Caki2 (cell line): ENCODE data around the gene IGFLR1. TPM values are rescaled to one million over a fixed set of nuclear protein-coding genes. Genes with fewer than 3 reads are reported as not detected.

Experiments
- DNase-seq: peaks from one replicate; pipeline ENCODE4 v3.0.0-alpha.2; 2015; ENCODE audit warnings: low read depth
- in situ Hi-C: cut with HindIII; loops from 2 replicates; pipeline ENCODE4 v1.10.0; 2016; ENCODE audit warnings: low sequenced_read_pairs, low pct_unique_long_range_greater_than_20kb, mixed read lengths
- total RNA-seq: library from RNA; depleted of rRNA; stranded (reverse); fragments of >200 nt; shearing (Covaris generic); gene quantifications from 2 replicates; pipeline ENCODE4 v1.2.3, GENCODE V29; 2014; ENCODE audit warnings: low replicate concordance; rRNA removed

Gene IGFLR1
- 10.1 and 18.1 TPM in 2 replicates for total RNA-seq

DNA sequence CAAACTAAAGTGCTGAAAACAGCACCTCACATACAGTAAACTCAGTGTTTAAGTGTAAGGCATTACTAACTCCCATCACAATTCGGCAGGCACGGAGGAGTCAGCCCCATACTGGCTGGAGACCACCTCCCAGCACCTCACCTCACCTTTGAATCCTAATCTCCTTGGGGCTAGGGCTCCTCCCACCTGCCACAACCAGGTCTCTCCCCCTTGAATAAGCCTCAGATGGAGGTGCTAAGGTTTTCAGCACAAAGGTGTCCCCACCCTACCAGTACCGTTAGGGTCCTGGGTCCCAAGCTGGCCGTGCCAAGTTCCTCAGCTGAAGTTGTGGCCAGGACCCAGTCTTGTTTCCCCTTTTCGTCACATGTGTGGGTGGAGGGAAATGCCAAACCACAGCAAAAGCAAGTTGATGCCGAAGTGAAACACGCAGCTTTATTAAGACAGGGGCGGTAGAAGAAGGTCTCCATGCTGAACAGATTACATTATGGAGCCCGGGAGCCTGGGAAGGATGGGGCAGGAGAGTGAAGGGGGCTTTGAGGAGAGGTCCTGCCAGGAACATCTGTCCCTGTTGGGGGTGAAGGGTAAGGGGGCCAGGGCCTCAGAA, at the start of gene IGFLR1:
IGFLR1 (minus strand) TSS at position 332 of the 604 bp plus-strand sequence. CDS start 1,272 bp downstream, outside the sequence.
- in situ Hi-C loops, result no loop called here

GRCh38 chr19:35791814-35792279, 49.6 kb upstream of the IGFLR1 start:
- in situ Hi-C loops, result no loop called here

More for the DNA sequence above, at the start of gene IGFLR1:
- no peak for DNase-seq

DNA sequence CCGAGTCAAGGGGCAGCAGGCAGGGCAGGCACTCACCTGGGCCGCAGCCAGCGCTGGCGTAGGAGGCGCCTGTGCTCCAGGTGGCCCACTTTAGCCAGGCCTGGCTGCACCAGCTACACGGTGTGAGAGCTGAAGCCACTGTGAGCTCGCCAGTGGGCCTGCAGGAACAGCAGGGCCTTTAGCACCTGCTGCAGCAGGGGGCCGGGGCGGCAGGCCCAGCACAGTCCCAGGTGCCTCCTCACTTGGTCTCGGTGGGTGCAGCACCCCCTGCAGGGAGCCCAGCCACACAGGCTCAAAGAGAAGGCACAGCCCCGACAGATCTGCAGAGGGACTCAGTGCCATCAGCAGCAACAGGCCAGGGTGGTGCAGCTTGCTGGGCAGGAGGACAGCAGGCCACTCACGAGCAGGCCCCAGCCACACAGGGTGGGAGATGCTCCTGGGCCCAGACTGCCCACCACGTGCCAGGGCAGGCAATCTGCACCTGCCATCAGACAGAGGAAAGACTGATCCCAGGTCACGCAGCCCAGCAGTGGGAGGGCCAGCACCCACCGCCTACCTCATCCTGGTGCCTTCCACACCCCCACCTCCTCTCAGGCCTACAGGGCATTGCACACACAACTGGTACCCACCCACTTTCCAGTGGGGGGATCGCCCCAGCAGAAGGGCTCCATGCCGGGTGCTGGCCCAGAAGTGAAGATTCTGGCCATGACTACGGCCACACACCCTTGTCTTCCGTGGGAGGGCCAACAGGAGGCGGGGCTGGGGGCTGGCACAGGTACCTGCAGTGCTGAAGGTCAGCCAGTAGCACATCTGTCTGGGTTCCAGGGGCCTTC, 48.9 kb upstream of the IGFLR1 start:
- in situ Hi-C loops, result no loop called here
- DNase-seq, result no peak

More at GRCh38 chr19:35791814-35792279, 49.6 kb upstream of the IGFLR1 start:
- DNase-seq, result no peak

DNA sequence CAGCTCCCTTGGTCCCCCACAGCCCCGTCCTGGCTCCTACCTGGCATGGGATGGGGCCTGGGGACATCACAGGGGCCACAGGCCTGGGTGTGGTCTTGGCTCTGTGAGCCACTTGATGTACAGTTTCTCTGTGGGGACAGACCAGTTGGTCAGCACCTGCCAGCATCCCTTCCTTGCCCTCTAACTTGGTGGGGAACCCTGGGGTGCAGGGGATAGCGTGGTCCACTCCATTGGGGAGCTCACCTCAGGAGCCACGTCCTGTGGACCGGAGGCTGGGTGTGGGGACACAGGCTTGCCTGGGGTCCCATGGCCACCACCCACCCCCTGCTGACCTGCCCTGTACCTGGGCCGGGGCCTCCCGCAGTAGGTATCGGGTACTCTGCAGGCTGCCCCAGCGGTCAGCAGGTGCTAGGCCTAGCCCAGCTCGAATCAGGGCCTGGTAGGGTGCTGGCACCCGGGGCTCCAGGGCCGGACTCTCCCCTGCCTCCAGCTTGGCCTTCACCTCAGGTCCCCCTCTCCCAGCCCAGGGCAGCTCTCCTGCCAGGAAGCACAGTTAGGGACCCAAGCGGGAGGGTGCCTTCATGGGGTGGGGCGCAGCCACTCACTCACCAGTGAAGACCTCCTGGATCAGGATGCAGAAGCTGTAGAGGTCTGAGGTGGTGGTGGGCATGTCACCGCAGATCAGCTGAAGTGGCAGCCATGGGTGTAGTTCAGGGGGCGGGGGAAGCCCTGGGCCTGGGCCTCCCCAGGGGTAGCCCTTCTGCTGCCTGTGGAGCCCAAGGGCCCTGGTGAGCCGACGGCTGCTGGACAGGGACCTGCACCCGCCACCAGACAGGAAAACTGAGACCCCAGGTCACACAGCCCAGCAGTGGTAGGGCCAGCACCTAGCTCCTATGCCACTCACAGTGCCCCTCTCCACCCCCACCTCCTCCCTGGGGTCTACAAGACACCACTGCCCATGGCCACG, 48.0 kb upstream of the IGFLR1 start:
- no peak for DNase-seq
- in situ Hi-C loops, result no loop called here

DNA sequence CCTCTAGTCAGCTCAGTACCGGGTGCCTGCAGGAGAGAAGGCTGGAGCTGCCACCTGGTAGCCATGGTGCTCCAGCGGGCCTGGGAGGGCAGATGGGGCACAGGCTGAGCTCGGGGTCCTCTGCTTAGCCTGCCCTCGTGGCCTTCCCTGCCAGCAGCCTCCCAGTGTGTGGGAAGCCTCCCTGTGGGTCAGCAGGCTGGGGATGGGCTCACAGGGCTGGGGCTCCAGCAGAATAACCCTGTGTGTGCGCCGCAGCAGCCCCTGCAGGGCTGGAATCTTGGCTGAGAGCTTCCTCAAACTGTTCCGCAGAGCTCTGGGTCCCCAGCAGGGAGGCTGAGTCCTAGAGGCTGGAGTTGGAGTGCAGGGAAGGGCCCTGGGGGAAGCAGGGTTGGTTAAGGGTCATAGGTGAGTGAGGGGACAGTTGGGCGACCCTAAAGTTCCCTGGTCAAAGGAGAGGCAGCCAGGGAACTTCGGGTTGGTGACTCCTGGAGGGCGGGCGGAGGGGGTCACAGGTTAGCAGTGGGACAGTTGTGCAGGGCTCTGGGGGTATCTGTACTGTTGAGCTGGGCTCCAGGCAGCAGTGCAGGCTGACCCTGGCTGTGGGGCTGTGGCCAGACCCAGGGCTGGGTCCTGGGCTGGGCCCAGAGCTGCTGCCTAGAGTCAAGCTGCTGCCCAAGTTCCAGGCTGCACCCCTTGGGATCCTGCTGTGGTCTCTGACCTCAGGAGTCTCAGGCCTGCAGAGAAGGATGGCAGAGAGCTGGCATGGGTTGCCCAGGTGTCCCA, 47.1 kb upstream of the IGFLR1 start:
- in situ Hi-C loops, result no loop called here
- no peak for DNase-seq

DNA sequence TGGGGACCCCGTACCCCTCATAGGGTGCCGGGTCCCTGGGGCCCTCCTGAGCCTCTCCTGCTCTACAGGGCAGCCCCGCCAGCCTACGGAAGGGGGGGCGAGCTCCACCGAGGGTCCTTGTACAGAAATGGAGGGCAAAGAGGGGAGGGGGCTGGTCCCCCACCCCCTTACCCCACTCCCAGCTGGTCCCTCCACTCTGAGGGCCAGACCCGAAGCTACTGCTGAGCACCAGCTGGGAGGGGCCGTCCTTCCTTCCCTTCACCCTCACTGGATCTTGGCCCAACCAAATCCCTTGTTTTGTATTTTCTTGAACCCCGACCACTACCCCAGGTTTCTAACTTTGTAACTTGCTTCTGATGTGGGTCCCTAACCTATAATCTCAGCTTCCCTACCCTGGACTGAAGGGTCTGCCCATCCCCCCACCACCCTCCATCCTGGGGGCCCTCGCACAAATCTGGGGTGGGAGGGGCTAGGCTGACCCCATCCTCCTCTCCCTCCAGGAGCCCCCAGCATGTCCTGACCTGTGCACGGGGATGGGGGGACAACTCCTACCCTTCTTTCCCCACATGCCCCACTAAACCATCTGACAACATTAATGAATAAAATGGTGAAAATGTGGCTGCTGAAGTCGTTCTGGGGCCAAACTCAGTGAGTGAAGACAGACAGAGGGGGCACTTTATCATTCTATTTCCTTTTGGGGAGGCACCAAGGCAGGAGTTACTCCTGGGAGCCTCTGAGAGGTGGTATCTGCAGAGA, 46.1 kb upstream of the IGFLR1 start:
- in situ Hi-C loops, result no loop called here
- no peak for DNase-seq

- in situ Hi-C loops, result no loop called here
- no peak for DNase-seq
Measured at GRCh38 chr19:35787227-35787799, 45.1 kb upstream of the IGFLR1 start.

DNA sequence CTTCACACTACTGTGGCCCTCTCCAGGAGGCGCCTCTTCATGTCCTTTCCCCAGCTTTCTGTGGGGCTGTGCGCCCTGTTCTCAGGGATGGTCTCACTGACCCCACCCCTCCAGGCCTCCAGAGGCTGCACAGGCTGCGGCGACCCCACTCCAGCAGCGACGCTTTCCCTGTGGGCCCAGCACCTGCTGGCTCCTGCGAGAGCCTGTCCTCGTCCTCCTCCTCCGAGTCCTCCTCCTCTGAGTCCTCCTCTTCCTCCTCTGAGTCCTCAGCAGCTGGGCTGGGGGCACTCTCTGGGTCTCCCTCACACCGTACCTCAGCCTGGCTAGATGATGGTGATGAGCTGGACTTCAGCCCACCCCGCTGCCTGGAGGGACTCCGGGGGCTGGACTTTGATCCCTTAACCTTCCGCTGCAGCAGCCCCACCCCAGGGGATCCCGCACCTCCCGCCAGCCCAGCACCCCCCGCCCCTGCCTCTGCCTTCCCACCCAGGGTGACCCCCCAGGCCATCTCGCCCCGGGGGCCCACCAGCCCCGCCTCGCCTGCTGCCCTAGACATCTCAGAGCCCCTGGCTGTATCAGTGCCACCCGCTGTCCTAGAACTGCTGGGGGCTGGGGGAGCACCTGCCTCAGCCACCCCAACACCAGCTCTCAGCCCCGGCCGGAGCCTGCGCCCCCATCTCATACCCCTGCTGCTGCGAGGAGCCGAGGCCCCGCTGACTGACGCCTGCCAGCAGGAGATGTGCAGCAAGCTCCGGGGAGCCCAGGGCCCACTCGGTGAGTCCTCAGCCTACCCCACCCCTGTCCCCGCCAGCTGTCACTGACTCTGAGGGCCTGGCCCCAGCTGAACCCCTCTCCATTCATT, 44.3 kb upstream of the IGFLR1 start:
- DNase-seq, result no peak
- in situ Hi-C loops, result no loop called here

DNA sequence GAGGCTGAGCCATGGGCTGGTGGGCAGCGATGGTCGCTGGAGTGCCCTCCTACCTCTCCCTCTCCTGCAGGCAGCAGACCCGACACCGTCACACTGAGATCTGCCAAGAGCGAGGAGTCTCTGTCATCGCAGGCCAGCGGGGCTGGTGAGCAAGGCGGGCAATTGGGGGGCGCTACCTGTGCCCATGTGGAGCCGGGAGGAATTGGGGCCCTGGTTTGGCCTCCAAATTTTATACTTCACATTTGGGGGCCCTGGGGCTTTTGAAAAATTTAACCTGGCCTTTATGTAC, 43.0 kb upstream of the IGFLR1 start:
- DNase-seq, result no peak
- in situ Hi-C loops, result no loop called here

DNA sequence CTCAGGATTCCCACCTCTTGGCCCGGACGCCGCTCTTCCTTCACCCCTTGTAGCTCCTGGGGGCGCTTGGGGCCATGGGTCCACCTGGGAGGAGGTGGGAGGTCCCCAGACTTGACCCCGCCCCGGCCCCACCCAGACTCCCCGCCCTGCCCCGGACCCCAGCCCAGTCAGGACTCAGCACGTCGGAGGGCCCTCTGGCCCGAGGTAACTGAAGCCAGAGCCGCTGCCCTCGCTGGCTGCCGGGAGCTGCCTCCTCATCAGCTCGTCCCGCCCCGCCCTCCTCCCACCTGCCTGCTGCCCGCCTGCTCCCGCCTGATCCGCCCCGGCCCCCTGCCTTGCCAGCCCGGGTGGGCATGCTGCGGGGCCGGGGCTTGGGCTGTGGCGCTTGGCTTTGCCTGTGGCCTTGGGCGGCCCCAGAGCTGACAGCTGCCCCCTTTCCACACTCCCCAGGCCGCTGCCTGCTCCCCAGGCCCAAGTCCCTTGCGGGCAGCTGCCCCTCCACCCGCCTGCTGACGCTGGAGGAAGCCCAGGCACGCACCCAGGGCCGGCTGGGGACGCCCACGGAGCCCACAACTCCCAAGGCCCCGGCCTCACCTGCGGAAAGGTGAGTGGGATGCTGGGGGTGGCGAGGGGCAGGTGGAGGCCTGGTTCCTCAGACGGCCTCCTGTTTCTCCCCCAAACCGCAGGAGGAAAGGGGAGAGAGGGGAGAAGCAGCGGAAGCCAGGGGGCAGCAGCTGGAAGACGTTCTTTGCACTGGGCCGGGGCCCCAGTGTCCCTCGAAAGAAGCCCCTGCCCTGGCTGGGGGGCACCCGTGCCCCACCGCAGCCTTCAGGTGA, 42.5 kb upstream of the IGFLR1 start:
- no peak for DNase-seq
- in situ Hi-C loops, result no loop called here

- DNase-seq, result no peak
Measured at GRCh38 chr19:35783469-35784434, 41.5 kb upstream of the IGFLR1 start.

GRCh38 chr19:35782589-35782988, 40.3 kb upstream of the IGFLR1 start:
- DNase-seq, result no peak
- in situ Hi-C loops, result no loop called here

More at GRCh38 chr19:35783469-35784434, 41.5 kb upstream of the IGFLR1 start:
- in situ Hi-C loops, result no loop called here

DNA sequence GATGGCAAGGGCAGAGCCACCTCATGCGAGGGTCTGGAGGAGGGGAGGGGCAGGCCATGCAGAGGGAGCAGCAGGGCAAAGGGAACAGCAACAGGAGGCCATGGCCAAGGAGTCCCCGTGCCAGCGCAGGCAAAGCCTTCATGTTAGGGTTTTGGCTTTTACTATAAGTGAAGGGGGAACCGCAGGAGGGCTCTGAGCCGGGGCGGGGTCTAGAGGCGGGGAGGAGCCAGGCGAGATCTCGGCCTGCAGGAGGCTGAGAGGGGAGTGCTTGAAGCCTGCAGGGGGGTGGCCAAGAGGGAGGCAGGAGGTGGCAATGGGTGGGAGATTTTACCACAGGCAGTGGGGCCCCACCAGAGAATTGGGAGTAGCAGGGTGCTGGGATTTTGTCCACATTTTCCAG, 39.4 kb upstream of the IGFLR1 start:
- DNase-seq, result no peak
- in situ Hi-C loops, result no loop called here

DNA sequence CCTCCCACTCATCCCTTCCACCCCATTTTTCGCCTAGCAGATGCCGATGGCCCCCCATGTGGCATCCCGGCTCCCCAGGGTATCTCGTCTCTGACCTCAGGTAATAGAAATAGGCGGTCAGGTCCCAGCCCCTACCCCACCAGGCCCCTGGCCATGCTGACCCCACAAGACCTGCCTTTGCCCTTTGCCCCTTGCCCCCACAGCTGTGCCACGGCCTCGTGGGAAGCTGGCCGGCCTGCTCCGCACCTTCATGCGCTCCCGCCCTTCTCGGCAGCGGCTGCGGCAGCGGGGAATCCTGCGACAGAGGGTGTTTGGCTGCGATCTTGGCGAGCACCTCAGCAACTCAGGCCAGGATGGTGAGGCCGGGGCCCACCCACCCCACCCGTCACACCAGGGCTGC, 38.5 kb upstream of the IGFLR1 start:
- in situ Hi-C loops, result no loop called here
- no peak for DNase-seq
